Stimulated activated CD4-positive, alpha-beta T cell treated with anti-CD3 and anti-CD28 coated beads, Interleukin-1b, Interleukin-23, amount 100 ng/mL, for 48 hours (primary cell): ENCODE measurements around the gene PSTPIP2.
A peak's percentile ranks its signal among the peaks of the same experiment; 100 is the strongest.
"Not testable (repeated sequence)": the region's sequence is repeated elsewhere in the genome, so short reads cannot be mapped to it uniquely, and the experiment has no call there.

Experiments used
- DNase-seq: peaks from one replicate; pipeline ENCODE4 v3.0.0-alpha.2; 2020

Gene PSTPIP2

GRCh38 chr18:46035696-46036680 is 36.1 kb downstream of the PSTPIP2 start:
- no peak for DNase-seq

- DNase-seq, result no peak
Measured at GRCh38 chr18:46034230-46034629, 37.8 kb downstream of the PSTPIP2 start.

- DNase-seq, result no peak
Measured at GRCh38 chr18:46031741-46032140, 40.3 kb downstream of the PSTPIP2 start.

- no peak for DNase-seq
Measured at GRCh38 chr18:46028536-46028891, 43.5 kb downstream of the PSTPIP2 start.

GRCh38 chr18:46019936-46020335 is 52.1 kb downstream of the PSTPIP2 start:
- DNase-seq, result no peak

GRCh38 chr18:46013484-46014189 is 58.4 kb downstream of the PSTPIP2 start:
- no peak for DNase-seq

- DNase-seq, result no peak
Measured at GRCh38 chr18:46010676-46011075, 61.4 kb downstream of the PSTPIP2 start.

- DNase-seq, result no peak
Measured at GRCh38 chr18:46010050-46010449, 62.0 kb downstream of the PSTPIP2 start.

- no peak for DNase-seq
Measured at GRCh38 chr18:46009125-46009840, 62.8 kb downstream of the PSTPIP2 start.

- DNase-seq, result no peak
Measured at GRCh38 chr18:46008531-46008930, 63.5 kb downstream of the PSTPIP2 start.

GRCh38 chr18:46007165-46007564 is 64.9 kb downstream of the PSTPIP2 start:
- no peak for DNase-seq

- no peak for DNase-seq
Measured at GRCh38 chr18:46002934-46003333, 69.1 kb downstream of the PSTPIP2 start.

- DNase-seq, result no peak
Measured at GRCh38 chr18:46001892-46002291, 70.2 kb downstream of the PSTPIP2 start.

GRCh38 chr18:46001074-46001473 is 71.0 kb downstream of the PSTPIP2 start:
- DNase-seq, result no peak

- no peak for DNase-seq
Measured at GRCh38 chr18:45999536-45999935, 72.5 kb downstream of the PSTPIP2 start.

GRCh38 chr18:45998244-45998643 is 73.8 kb downstream of the PSTPIP2 start:
- DNase-seq, result no peak

- peak; percentile 29 for DNase-seq
Measured at GRCh38 chr18:45997700-45998151, 74.3 kb downstream of the PSTPIP2 start.

GRCh38 chr18:45995461-45995860 is 76.6 kb downstream of the PSTPIP2 start:
- no peak for DNase-seq

GRCh38 chr18:45993438-45993837 is 78.6 kb downstream of the PSTPIP2 start:
- DNase-seq, result no peak

- not testable (repeated sequence) for DNase-seq
Measured at GRCh38 chr18:45992527-45992926, 79.5 kb downstream of the PSTPIP2 start.

GRCh38 chr18:45991788-45992187 is 80.3 kb downstream of the PSTPIP2 start:
- DNase-seq, result no peak

- no peak for DNase-seq
Measured at GRCh38 chr18:45984546-45985235, 87.4 kb downstream of the PSTPIP2 start.

GRCh38 chr18:45981821-45982220 is 90.2 kb downstream of the PSTPIP2 start:
- no peak for DNase-seq
